Stimulated activated CD4-positive, alpha-beta T cell treated with anti-CD3 and anti-CD28 coated beads, Interleukin-12 subunit alpha, Interleukin-12 subunit beta, amount 100 ng/mL, for 4 hours (primary cell): ENCODE data around the gene NRARP.

Source experiments
- DNase-seq: peaks from one replicate; pipeline ENCODE4 v3.0.0-alpha.2; 2020

Gene NRARP

GRCh38 chr9:137255448-137256114 lies 46.5 kb downstream of the NRARP start:
- no peak for DNase-seq

- peak; percentile 99 for DNase-seq
These were observed 47.2 kb downstream of the NRARP start, which contains the start of gene NELFB for GRCh38 chr9:137254624-137255447. Gene NELFB (plus strand): TSS chr9:137255327.

DNA sequence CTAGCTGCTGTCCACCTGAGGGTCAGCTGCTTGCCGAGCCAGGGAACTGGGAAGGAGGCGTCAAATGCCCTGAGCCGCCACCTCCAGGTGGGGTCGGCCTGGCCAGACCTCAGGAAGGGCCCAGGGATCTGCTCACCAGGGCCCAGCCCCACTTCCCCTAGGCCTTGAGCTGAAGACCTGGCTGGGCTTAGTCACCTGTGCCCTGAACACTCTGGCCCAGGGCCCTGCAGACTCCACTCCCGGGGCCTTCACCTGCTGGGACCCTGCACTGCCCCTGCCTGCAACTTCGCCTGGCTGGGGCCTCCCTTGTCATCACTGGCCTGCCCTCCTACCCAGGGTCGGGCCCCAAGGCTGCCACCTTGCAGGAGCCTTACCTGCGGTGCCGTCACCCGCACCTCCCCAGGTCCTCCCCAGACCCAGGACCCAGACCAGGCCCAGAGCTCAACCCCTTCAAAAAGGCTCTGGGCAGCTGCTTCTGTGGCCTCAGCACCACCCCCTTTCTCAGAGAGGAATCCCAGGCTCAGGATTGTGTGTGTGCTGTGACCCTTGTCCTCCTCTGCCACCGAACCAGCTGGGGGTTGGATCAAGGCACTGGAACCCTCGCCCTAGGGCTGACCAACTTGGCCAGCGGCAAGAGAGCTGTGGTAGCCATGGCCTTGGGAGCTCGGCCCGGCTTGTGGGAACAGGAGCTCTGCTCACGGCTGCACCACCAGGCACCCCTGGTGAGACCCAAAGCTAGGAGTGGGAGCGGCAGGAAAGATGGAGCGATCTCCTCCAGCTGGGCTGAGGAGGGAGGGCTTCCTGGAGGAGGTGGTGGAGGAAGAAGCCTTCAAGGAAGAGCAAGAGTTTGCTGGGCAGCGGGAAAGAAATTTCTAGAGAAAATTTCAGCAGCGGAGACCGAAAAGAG lies 48.1 kb downstream of the NRARP start:
- no peak for DNase-seq

GRCh38 chr9:137252555-137253506 lies 49.2 kb downstream of the NRARP start:
- no peak for DNase-seq

DNA sequence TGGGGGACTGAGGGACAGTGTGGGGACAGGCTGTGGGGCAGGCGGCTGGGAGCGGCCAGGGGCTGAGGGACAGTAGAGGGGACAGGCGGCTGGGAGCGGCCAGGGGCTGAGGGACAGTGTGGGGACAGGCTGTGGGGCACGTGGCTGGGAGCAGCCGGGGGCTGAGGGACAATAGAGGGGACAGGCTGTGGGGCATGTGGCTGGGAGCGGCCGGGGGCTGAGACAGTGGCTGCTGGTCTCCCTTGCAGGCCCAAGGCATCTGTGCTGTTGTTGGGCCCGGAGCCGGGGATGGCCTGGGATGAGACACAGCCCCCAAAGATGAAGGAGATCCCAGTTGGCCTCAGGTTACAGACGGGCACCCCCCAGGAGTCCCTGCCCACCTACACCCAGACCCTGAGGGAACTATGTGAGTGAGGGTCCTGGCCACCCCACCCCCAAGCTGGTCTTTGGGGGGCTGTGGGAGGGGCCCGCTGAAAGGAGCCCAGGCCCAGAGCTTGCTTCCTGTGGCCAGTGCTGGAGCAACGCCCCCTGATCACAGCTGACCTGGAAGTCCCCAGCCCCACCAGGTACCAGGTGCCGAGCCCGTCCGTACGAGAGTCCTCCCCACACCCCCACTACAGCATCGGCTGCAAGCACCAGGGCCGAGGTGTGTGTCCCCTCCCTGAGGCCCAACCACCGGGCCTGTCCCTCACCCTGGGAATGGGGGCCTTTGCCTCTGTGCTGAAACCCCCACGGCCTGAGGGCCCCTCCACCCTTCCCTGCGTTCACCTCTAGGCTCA lies 50.4 kb downstream of the NRARP start:
- no peak for DNase-seq

DNA sequence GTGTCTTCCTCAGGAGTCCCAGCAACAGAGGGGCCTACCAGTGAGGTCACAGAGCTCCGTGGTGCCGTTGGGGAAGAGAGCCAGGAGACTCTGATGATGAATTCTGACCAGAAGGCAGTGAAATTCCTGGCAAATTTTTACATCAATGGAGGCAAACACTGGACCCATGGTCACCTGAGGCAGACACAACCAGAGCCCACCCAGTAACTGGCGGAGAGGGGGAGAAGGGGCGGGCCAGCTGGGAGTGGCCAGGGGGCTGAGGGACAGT lies 50.9 kb downstream of the NRARP start, which contains the start of gene STPG3:
STPG3 (plus strand) TSS at position 93 of the 268 bp plus-strand sequence; CDS start at position 94, 1 bp downstream.
- no peak for DNase-seq

- no peak for DNase-seq
These were observed 51.5 kb downstream of the NRARP start for GRCh38 chr9:137250329-137251193.
